NCI-H1930 (cell line): ENCODE measurements around the gene NPIPA5.
"Not testable (repeated sequence)": the region's sequence is repeated elsewhere in the genome, so short reads cannot be mapped to it uniquely, and the experiment has no call there.

Source experiments
- DNase-seq, 2 experiments: peaks; one replicate each; lab custom pipeline; 2025; lab: John Stamatoyannopoulos, UW

The NPIPA5 gene

GRCh38 chr16:15389916-15390315 is 11.8 kb upstream of the NPIPA5 start:
- DNase-seq = not testable (repeated sequence)

- not testable (repeated sequence) for DNase-seq
Measured at GRCh38 chr16:15388060-15388459, 10.0 kb upstream of the NPIPA5 start.

GRCh38 chr16:15382810-15383209 is 4.7 kb upstream of the NPIPA5 start:
- DNase-seq = not testable (repeated sequence)

- not testable (repeated sequence) for DNase-seq
Measured at GRCh38 chr16:15357495-15357894, 20.6 kb downstream of the NPIPA5 start.

- DNase-seq = not testable (repeated sequence)
Measured at GRCh38 chr16:15354846-15355245, 23.2 kb downstream of the NPIPA5 start.

- not testable (repeated sequence) for DNase-seq
Measured at GRCh38 chr16:15352852-15353251, 25.2 kb downstream of the NPIPA5 start.

DNA sequence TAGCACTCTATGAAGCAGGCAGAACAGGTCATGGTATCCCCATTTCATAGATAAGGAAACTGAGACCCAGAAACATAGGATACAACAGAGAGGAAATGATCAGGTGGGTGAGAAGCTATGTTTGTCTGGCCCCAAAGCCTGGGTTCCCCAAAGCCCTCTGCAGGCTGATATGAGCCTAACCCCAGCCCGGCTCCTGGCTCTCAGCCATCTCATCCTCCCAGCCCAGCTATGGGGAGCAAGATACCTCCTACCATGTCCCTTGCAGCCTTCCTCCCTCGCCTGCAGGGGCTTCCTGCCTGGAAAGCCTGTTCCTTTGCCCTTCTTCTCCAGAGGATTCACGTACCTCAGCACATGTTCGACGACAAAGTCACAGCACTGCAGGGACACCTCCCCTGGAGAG is 26.3 kb downstream of the NPIPA5 start:
- DNase-seq = not testable (repeated sequence)

GRCh38 chr16:15351251-15351650 is 26.8 kb downstream of the NPIPA5 start:
- not testable (repeated sequence) for DNase-seq

- not testable (repeated sequence) for DNase-seq
Measured at GRCh38 chr16:15348721-15349120, 29.4 kb downstream of the NPIPA5 start.

GRCh38 chr16:15342337-15342736 is 35.8 kb downstream of the NPIPA5 start:
- not testable (repeated sequence) for DNase-seq

DNA sequence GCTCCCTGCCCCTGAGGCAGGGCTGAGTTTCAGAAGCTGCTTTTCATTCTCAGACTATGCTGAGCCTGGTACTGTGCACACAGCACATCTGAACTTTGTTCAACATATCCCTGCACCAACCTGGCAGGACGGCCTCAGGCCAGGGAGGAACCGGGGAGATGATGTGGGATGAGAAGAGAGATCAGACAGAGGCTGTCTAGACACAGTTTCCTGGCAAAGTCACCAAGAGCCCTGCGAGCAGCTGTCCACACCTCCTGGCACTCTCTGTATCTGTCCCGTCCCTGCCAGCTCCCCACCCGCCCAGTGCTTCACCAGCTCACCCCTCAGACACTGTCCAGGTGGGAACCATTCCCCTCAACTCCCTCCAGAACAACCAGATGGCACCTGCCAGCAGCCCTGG is 39.1 kb downstream of the NPIPA5 start:
- not testable (repeated sequence) for DNase-seq

- DNase-seq = not testable (repeated sequence)
Measured at GRCh38 chr16:15337974-15338605, 40.0 kb downstream of the NPIPA5 start.

GRCh38 chr16:15335609-15336008 is 42.5 kb downstream of the NPIPA5 start:
- not testable (repeated sequence) for DNase-seq

GRCh38 chr16:15333969-15334368 is 44.1 kb downstream of the NPIPA5 start:
- DNase-seq = not testable (repeated sequence)

DNA sequence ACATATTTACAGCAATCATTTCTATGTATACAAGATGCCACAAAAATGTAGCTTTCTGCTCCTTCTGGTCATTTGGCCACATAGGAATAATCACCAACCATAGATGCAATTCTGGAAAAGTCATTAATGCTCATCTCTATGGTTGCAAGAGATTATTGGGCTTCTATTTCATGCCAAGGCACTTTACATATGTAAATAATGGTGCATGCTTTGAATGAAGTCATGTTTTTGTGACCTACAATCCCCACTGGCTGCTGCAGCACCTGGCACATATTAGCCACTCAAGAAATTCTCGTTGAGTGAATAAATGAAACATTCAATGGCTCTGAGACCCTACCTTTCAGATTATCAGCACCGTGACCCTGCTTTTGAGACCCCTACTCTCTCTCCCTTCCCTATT is 47.1 kb downstream of the NPIPA5 start:
- not testable (repeated sequence) for DNase-seq

DNA sequence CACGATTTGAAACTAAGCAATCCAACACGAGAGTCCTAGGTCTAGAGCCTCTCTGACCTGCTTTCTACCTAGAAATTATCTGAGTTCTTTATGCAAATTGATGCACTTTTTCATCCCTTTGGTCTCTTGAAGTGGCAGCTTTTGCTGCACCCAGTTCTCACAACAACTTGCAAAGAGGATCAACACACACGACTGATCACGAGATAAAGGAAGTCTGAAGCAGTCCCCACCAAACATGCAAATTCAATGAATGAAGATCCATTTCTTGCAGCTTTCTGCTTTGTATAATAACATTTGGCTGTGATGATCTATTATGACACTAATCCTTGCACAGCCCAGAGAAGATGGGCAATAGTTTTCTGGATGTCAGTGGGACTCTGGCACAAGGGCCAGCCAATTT is 53.1 kb downstream of the NPIPA5 start:
- DNase-seq = not testable (repeated sequence)

DNA sequence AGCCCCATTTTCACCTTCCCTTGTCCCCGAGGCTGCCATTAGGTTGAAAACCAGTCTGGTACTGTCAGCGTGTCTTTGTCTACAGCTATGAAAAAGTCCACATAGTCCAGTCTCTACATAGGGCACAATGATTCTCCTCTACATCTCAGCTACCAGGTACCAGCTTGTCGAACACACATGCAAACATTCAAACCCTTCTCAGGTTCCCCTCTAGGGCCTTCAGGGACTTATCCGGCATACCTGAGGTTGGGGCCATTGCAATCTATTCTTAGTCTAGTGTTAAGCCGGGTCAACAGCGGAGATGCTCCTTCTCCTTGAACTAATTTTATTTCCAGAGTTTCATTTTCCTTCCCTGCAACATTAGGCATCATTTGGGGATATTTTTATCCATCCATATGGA is 54.7 kb downstream of the NPIPA5 start:
- not testable (repeated sequence) for DNase-seq

GRCh38 chr16:15321221-15321620 is 56.9 kb downstream of the NPIPA5 start:
- not testable (repeated sequence) for DNase-seq

GRCh38 chr16:15314562-15314961 is 63.5 kb downstream of the NPIPA5 start:
- not testable (repeated sequence) for DNase-seq
